GM04504 (cell line): ENCODE results near the gene ACAA2.

Experiments
- DNase-seq: peaks from one replicate; pipeline ENCODE4 v3.0.0-alpha.2; 2012; ENCODE audit warnings: low read depth

Gene ACAA2

GRCh38 chr18:49767111-49768050, 46.0 kb downstream of the ACAA2 start:
- no peak for DNase-seq

- no peak for DNase-seq
These were observed 46.7 kb downstream of the ACAA2 start for GRCh38 chr18:49766646-49767045.

DNA sequence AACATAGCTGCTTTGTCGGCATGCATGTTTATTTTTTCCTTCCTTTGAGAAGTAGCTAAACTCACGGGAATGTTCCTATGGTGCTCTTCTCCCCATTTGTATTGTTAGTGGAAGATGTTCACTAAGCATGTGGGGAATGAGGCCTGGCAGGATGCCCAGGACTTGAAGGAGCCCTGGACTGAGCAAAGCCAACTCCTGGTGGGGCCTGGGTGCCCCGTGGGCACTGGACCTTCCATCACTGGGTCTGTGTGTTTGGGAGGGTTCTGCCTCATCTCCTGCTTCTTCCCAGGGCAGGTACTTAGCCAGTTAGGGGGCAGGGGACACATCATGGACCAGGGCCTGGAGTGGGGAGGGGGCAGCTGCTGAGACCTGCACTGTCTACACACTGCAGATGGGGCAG, 49.3 kb downstream of the ACAA2 start:
- no peak for DNase-seq

GRCh38 chr18:49763590-49763989, 49.7 kb downstream of the ACAA2 start:
- DNase-seq, result no peak

GRCh38 chr18:49762191-49763077, 50.9 kb downstream of the ACAA2 start:
- DNase-seq, result no peak

GRCh38 chr18:49761771-49762170, 51.6 kb downstream of the ACAA2 start:
- no peak for DNase-seq

- DNase-seq, result no peak
These were observed 55.1 kb downstream of the ACAA2 start for GRCh38 chr18:49758263-49758610.

GRCh38 chr18:49757513-49758262, 55.6 kb downstream of the ACAA2 start:
- DNase-seq, result no peak

DNA sequence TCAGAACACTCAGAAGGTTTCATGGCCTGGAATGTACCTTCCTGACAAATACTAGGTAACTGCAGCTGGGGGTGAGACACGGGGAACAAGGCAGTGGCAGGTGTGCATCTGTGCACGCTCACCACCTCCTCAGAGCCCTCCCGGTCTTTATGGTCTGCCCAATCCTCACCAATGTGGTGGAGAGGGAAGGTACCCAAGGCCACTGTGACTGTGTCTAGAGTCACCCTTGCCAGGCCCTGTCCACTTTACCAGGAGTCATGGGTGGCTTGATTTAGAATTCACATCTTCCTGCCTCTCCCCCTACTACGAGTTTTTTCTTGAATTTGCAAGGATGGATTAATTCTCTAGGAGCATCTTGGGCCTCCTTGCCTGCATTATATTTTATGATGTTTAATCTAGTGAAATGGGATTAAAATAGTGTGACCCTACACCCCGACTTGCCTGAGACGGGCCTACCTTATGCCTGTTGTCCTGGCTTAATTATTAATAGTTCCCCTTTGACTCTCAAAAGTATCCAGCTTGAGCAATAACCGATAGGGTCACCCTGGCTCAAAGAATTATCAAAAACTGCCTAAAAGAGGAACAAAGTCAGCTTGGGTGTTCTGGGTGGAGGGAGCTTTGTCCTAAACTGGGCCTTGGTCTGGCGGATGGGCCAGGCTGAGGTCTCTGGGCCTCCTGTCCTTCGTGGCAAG, 56.5 kb downstream of the ACAA2 start:
- no peak for DNase-seq

- DNase-seq, result no peak
These were observed 57.2 kb downstream of the ACAA2 start for GRCh38 chr18:49756135-49756534.

DNA sequence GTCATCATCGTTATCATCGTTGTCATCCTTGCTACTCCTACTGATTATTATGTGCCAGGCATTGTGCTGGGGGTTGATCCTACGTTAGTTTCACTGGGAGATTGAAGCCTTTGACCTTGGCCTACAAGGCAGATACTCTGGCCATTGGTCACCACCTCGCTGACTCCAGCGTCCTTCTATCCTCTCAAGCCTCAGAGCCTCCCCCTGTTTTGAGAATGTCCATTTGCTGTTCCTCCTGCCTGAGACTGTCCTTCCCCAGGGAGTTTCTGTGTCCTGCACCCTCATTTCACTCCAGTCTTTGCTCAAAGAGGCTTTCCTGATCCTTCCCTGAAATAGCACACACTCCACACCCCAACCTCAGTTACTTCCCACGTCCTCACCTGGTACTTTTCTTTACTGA, 57.8 kb downstream of the ACAA2 start:
- no peak for DNase-seq

- DNase-seq, result no peak
These were observed 58.5 kb downstream of the ACAA2 start for GRCh38 chr18:49754866-49755265.

DNA sequence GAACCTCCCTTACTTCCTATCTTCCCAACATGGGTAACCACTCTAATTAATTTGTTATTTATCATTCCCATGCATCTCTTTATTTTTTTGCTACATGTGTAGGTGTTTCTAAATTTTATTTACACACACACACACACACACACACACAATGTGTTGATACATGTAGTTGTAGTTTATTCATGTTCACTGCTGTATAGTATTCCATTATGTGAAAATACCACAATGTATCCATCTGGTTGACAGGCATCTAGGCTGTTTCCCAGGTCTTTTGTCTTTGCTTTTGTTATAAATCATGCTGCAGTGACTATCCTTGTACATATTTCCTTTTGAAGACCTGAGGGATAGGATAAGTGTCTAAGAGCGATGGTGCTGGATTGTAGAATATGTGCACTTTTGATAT, 59.7 kb downstream of the ACAA2 start:
- DNase-seq, result no peak

DNA sequence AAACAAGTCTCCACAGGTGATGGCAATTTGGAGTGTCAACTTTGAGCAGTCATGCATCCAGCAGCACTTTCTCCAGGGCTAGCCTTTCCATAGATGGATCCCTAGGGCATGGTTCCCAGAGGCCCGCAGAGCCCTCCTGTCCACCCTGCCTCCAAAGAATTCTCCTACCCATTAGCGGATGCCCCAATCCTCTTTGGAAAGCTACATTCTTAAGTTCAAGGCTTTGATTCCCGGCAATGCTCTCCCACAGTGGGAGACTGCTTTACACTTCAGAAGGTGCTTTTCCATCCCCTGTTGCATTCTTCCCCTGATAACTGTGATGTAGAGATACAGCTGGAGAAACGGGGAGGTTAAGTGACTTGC, 61.3 kb downstream of the ACAA2 start:
- no peak for DNase-seq

DNA sequence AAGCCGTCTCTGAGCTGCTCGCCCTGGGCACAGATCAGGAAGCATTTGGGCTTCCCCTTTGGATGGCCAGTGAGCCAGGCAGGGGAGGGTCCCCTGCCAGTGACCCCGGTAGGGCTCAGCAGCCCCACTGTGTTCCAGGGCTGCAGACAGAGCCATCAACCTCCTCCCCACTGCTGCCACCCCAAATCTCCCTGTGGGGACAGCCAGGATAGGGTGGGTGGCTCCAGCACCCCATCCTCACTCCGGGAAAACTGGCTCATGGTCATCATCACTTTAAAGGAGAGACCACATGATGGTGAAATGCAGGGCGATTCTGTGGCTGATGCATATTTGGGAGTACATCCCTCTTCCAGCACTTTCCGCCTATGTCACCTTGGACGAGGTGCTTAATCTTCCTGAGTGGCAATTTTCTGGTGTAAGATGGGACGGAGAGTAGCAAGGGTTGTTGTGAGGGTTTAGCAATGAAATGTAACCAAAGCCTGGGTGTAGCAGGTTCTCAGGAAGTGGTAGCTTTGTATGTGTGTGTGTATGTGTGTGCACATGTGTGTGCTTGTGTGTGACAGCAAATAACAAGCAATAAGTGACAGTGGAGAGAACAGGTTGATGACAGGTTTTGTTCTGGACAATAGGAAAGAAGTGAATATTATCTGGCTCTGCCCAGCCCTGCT, 61.8 kb downstream of the ACAA2 start:
- DNase-seq, result no peak

GRCh38 chr18:49749563-49749962, 63.8 kb downstream of the ACAA2 start:
- DNase-seq, result no peak

DNA sequence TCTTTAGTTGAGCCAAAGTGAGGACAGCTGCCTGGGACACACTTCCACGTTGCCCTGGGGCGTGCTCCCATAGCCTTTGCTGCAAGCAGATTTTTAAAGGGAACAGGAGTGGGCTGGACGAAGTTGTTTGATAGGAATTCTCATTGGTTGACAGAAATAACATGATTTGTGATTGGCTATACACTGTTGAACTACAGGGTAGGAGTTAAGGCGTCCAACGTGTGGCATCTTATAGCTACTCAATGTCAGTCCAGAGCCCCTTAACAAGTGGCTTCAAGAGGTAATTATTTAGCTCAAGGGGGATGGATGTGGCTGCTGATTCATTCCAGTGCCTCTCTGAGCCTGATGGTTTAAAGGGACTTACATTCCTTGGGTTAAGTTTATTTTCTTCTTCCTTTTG, 65.5 kb downstream of the ACAA2 start:
- no peak for DNase-seq

DNA sequence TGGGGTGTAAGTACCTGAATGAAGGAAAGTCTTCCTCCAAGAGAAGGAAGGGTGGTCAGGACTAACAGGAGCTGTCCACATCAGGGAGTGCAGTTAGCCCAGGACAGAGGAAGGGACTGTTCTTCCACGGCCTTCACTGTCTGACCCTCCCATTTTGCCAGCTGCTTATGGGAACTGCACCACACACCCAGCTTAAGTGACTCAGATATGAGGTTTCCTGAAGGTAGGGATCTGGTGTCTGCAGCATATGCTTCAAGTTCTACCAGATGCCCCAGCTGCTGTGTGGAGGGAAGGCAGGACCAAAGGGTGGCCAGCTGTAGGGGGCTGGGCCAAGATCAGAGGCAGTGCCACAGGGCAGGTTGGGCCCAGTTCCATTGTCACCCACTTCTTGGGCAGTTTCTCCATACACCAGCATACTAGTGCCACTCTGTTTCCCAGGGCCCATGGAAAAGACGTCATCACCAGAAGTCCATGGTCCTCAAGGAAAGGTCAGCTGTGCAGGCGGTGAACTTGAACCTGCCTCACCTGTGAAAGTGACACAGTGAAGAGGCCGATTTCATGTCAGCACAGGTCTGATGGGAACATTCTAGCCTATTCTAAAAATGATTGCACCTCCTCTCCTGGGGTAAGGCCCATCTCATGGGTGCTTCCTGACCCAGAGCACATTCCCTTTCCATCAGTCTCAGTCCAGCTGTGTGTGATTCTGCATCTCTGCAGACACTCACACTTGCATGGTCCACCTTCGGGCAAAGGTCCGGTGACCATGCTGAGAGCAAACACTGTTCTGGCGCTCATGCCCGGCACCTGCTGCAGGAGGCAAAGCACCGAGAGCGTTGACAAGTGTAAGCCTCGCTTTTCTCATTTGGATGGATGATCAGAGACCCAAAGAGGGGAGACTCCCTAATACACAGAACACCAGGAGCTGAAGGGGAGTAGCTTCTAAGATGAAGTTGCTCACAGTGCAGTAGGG, 68.0 kb downstream of the ACAA2 start:
- no peak for DNase-seq

DNA sequence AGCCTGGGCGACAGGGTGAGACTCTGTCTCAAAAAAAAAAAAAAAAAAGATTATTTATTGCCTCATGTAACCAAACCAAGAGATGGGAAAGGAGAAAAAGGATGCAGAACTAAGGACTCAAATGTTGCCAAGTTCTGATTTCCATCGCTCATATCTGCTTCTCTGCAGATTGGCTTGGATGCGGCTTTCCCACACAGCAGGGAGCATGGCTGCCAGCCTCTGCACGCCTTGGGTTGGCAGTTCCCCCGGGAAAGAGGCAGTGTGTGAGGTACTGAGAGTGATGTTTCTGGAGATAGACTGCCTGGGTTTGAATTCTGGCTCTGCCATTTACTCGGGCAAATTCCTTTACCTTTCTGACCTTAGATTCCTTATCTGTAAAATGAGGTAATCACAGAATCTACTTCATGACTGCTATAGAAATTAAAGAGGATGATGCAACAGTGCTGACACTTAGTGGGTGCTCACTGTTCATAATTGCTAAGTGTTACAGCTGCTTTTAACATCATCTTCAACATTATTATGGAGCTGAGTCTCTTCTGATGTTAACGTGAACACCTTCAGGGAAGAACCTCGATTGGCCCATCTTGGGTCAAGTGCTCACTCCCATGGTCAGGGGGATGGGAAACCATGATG, 68.8 kb downstream of the ACAA2 start:
- DNase-seq, result no peak
